Spinal cord (tissue), 10 donors: ENCODE results near the gene ANP32E. TPM values are rescaled to one million over a fixed set of nuclear protein-coding genes. Genes with fewer than 3 reads are reported as not detected.

ENCODE experiments used
- DNase-seq, 6 donors: peaks; one replicate each; pipeline versions ENCODE4 v3.0.0 to v3.0.0-alpha.2; 2013 to 2015; ENCODE audit warnings: low spot score in 6 of 6, low read depth in 4 of 6
- H3K27ac ChIP-seq: one replicate; pipeline ENCODE4 v1.5.1; 2013; ENCODE audit warnings: low read depth, low read length, control low read depth
- H3K27me3 ChIP-seq: one replicate; pipeline ENCODE4 v1.6.1; 2013; ENCODE audit warnings: low read length; ENCODE audit not compliant: control insufficient read depth, insufficient read depth
- H3K36me3 ChIP-seq: one replicate; pipeline ENCODE4 v1.6.1; 2013; ENCODE audit warnings: low read length; ENCODE audit not compliant: control insufficient read depth, insufficient read depth
- H3K4me1 ChIP-seq: one replicate; pipeline ENCODE4 v1.6.1; 2013; ENCODE audit warnings: low read length; ENCODE audit not compliant: control insufficient read depth, insufficient read depth
- H3K4me3 ChIP-seq: one replicate; pipeline ENCODE4 v1.5.1; 2013; ENCODE audit warnings: low read depth, low read length, control low read depth
- H3K9me3 ChIP-seq: one replicate; pipeline ENCODE4 v1.6.1; 2013; ENCODE audit warnings: low read length; ENCODE audit not compliant: control insufficient read depth, insufficient read depth
- WGBS: methylation state at CpG from one replicate; pipeline ENCODE4 v1.1.5; 2013; ENCODE audit warnings: missing lambda C conversion rate; ENCODE audit not compliant: insufficient coverage; 5-methylcytosine and 5-hydroxymethylcytosine counted together
- polyA plus RNA-seq, 2 donors: library from polyadenylated mRNA; unstranded; fragments of 120-200 nt; gene quantifications; one replicate each; pipeline ENCODE4 v1.2.1, GENCODE V29; 2013; ENCODE audit not compliant: insufficient read length in 2 of 2
- total RNA-seq, 2 donors: library from RNA; depleted of rRNA in 1 of 2; stranded (reverse); fragments of 120-200 nt in 1 of 2; fragments of >200 nt in 1 of 2; gene quantifications; one replicate each; pipeline versions ENCODE4 v1.2.3 to v1.2.4, GENCODE V29; 2013 to 2014
- donor health status: healthy.

Gene ANP32E
- total and polyA plus RNA-seq, 4 donors = 29.4 to 67.8 (median 45.2) TPM

DNA sequence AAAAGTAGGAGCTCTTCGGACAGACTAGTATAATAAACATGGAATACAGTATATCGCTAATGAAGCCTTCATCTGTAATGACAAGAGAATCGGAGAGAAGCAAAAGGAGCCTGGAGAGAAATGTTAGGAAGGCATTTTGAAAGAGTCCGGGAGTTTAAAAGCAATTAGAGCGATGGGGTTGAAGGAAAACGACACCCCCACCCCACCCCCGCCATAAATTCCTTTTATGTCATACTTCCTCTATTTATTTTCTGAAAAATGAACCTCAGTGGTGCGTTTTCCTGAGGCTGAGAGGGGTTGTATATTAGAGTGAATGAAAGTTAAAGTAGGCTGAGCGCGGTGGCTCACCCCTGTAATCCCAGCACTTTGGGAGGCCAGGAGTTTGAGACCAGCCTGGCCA, 33.5 kb upstream of the ANP32E start:
- no peaks in the 10 kb centered on the region for H3K9me3 ChIP-seq
- DNase-seq = no peak
- H3K4me3 ChIP-seq = peak overlapping the region; percentile 100
- H3K27ac ChIP-seq = peak overlapping the region; percentile 94
- H3K4me1 ChIP-seq = peaks cover 19% of the 10 kb centered on the region
- peaks cover 29% of the 10 kb centered on the region for H3K36me3 ChIP-seq
- no peaks in the 10 kb centered on the region for H3K27me3 ChIP-seq
- no CpG with 5 or more reads among the region's 10 CpGs for WGBS

DNA sequence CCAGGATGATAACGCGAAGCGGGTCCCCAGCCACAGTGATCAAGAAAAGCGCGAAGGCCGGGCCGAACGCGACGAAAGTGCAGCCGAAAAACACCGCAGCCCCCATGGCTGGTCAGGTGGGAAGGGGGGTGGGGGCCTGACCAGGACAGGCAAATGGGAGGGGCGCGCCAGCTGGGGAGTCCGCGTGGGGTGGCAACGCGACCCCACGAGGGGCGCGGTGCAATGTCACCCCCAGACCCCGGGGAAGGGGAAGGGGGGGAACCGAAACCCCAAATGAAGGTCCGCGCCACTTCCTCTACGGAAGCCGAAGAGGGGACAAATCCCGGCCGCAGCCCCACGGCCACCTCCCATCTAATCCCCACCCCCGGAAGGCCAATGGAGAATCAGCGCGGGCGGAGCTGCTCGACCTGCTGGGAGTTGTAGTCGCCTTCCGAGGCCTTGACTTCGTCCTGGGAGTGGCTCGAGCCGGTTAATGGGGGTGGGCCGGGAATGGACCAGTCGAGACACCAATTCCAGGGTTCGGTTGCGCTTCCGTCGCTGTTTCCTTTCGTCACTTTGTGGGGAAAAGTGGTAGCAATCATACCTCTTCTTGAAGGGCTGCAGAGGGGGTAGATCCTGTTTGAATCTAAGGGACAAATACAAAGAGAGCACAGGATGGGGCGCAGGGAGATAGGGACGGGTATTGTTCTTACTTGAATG, 32.9 kb upstream of the ANP32E start, which contains the start of gene APH1A:
Gene APH1A (minus strand): TSS at position 312 of the 699 bp plus-strand sequence. CDS start 206 bp downstream, at position 106.
- Histone ChIP-seq H3K4me1 (peaks cover 19% of the 10 kb centered on the region), H3K4me3 (peak within 1 kb of the TSS; percentile 100), H3K27ac (peak within 1 kb of the TSS; percentile 94), H3K9me3 (no peaks in the 10 kb centered on the region), H3K36me3 (peaks cover 33% of the 10 kb centered on the region), H3K27me3 (no peaks in the 10 kb centered on the region)
- 0% methylated on average over 48 of the region's 49 CpGs for WGBS
- peak in 5 of 6 donors; percentile 91 to 99 (median 97) for DNase-seq

DNA sequence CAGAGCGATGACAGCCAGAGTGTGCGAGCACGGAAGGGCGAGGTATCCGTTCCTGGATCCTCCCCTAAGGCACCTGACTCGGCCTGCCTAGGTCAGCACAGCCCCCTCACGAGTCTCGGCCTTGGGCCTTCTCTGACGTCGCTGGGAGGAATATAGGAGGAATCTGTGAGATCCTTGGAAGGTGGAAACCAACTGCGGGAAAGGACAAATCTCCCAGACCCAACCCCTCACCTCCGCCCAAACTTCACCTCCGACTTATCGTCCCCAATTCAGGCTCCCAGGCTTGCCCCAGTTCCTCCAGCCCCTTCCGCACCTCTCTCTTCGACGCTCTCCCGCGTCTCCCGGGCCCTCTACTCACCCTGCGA, 32.4 kb upstream of the ANP32E start:
- peaks cover 19% of the 10 kb centered on the region for H3K4me1 ChIP-seq
- H3K9me3 ChIP-seq = no peaks in the 10 kb centered on the region
- H3K27ac ChIP-seq = peak overlapping the region; percentile 94
- 0% methylated on average over 19 of the region's 21 CpGs for WGBS
- peaks cover 35% of the 10 kb centered on the region for H3K36me3 ChIP-seq
- no peaks in the 10 kb centered on the region for H3K27me3 ChIP-seq
- peak overlapping the region; percentile 100 for H3K4me3 ChIP-seq
- no peak for DNase-seq

DNA sequence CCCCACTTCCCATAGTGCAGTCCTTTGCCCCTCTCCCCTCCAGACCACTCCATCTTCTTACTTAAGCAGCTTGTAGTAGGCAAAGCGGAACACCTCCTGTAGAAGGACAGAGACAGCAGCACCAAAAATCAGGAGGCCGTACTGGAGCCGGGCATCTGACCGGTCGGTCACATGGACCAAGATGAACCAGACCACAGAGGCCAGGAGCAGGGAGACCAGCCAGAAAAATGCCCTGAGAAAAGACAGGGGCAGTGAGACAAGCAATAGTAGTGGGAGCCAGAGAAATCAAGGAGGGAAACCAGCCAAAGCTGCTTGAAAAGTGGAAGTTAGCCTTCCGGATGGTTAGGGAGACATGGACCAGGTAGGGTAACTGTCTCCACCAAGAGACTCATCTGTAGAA, 32.0 kb upstream of the ANP32E start:
- Histone ChIP-seq H3K36me3 (peaks cover 39% of the 10 kb centered on the region), H3K27me3 (no peaks in the 10 kb centered on the region), H3K27ac (peak overlapping the region; percentile 94), H3K4me3 (peak overlapping the region; percentile 100), H3K9me3 (no peaks in the 10 kb centered on the region), H3K4me1 (peaks cover 19% of the 10 kb centered on the region)
- no peak for DNase-seq
- WGBS = 40% methylated on average over 5 of the region's 6 CpGs

DNA sequence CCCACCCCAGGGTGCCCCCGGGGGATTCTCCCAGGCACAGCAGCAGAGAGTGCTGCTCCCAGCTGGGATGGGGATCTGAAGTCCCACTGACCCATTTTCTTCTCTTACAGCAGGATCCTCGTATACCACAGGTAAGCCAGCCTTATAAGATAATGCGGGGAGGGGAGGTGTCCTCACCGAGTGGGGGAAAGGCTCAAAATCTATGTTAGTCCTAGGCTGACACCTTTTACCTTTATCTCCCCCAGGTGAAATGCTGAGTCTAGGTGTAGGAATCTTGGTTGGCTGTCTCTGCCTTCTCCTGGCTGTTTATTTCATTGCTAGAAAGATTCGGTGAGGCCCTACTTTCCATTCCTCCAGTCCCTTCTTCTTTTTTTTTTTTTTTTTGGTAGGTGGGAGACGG, 27.6 kb upstream of the ANP32E start:
- no peak overlapping the region for H3K4me3 ChIP-seq
- no peak overlapping the region for H3K27ac ChIP-seq
- H3K9me3 ChIP-seq = no peaks in the 10 kb centered on the region
- no peak for DNase-seq
- H3K4me1 ChIP-seq = peaks cover 32% of the 10 kb centered on the region
- WGBS = no CpG with 5 or more reads among the region's 6 CpGs
- H3K27me3 ChIP-seq = no peaks in the 10 kb centered on the region
- peaks cover 44% of the 10 kb centered on the region for H3K36me3 ChIP-seq

DNA sequence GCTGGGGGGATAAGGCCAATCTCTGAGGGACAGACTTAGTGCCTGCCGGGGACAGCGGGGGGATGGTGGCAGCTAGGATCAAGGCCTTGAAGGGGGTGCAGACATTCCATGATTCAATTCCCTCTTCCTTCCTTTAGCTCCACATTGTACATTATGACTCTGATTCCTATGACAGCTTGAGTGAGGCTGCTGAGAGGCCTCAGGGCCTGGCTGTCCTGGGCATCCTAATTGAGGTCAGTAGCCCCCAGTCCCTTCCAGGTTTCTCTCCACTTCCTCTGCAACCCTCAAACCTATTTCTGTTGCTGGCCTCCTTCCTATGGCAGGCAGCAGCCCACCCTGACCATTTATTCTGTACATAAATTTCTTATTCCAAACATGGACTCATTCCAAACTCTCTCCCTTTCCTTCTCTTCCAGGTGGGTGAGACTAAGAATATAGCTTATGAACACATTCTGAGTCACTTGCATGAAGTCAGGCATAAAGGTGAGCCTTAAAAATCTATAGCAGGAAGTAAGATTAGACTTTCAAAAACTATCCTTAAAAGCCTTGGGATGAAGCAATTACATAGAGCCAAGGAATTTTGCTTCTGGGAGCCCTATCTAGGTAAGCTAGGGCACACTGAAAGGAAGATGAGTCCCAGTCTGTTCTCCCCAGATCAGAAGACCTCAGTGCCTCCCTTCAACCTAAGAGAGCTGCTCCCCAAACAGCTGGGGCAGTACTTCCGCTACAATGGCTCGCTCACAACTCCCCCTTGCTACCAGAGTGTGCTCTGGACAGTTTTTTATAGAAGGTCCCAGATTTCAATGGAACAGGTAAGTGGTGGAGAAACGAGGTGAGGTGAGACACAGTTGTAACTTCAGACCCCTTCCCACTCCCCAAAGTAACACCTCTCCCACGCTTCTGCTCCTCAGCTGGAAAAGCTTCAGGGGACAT, 26.7 kb upstream of the ANP32E start:
- 79% methylated on average over 2 of the region's 6 CpGs for WGBS
- Histone ChIP-seq H3K27me3 (no peaks in the 10 kb centered on the region), H3K27ac (no peak overlapping the region)

DNA sequence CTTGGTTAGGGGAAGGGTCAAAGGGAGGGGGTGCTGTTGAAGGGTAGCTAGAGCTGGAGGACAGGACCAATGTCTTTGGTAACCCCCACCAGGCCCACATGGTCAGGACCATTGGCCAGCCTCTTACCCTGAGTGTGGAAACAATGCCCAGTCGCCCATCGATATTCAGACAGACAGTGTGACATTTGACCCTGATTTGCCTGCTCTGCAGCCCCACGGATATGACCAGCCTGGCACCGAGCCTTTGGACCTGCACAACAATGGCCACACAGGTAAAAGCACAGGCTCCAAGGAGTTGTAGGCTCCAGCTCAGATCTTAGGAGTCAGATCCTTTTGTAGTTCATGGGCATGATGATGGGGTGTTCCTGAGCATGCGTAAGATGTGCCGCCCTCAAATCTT, 25.5 kb upstream of the ANP32E start:
- Histone ChIP-seq H3K36me3 (peaks cover 29% of the 10 kb centered on the region), H3K27ac (no peak overlapping the region), H3K9me3 (no peaks in the 10 kb centered on the region), H3K4me3 (no peak overlapping the region), H3K4me1 (peaks cover 39% of the 10 kb centered on the region), H3K27me3 (no peaks in the 10 kb centered on the region)
- 87% methylated on average over 4 of the region's 6 CpGs for WGBS
- DNase-seq = no peak

More for the DNA sequence above, 26.7 kb upstream of the ANP32E start:
- peaks cover 41% of the 10 kb centered on the region for H3K36me3 ChIP-seq
- no peak for DNase-seq
- peaks cover 33% of the 10 kb centered on the region for H3K4me1 ChIP-seq
- H3K4me3 ChIP-seq = no peak overlapping the region
- H3K9me3 ChIP-seq = no peaks in the 10 kb centered on the region

DNA sequence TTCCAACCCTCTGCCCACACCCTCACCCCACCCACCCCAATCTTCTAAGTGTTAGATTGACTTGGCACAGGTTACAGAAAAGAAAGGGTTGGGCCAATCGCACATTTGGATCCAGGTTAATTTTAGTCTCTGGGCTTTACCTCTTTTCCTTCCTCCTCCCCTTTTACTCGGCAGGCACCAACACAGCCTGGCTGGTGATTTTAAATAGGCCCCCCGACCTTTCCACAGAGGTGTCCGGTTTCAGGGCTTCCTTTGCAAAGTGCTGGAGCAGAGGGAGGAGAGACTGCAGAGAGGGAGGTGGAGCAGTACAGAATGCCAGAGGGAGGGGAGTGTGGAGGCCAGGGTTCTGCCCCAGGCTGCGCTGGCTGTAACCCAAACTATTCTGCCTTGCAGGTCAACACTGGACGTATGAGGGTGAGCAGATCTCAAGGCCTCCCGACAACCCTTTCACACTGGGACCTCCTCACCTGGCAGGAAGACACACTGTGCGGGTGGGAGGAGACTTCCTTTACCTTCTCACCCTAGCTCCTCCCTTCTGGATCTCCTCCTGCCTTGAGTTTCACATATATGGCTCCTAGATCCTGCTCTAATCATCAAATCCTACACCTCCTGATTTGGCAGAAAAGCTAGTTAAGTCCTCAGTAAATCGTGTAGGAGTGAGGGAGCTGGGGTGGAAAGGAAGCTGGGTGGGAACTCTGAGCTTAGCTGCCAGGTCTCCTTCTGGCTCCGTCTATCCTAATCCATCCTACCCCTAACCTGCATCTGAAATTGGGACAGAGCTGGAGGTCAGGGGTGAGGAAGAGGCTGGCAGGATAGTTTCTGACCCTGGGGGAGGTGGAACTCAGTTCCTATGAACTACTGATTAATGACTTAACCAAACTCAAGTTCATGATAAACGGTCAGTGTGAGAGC, 24.1 kb upstream of the ANP32E start:
- DNase-seq = peak in 1 of 6 donors; percentile 54
- Histone ChIP-seq H3K27me3 (no peaks in the 10 kb centered on the region), H3K4me1 (peaks cover 51% of the 10 kb centered on the region), H3K9me3 (no peaks in the 10 kb centered on the region), H3K27ac (peak overlapping the region; percentile 74), H3K4me3 (peak overlapping the region; percentile 4), H3K36me3 (peaks cover 17% of the 10 kb centered on the region)
- 13% methylated on average over 4 of the region's 11 CpGs for WGBS

DNA sequence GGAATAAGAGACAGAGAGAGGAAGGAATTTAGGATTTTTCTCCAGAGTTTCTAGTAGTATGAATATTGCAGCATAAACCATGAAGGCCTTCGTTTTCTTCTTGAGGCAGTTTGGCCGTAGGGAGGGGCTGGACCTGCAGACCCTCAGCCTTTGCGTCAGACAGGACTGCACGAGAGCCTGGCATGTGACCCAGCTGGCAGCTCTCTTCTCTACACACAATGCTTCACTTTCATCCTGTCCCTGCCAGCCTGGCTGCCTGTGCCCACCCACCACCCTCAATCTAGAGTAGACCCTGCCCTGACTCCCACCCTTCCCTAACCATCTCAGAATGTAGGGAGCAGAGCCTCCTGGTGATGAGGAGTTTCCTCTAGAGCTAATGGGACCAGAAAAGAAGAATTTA, 23.3 kb upstream of the ANP32E start:
- peak overlapping the region; percentile 74 for H3K27ac ChIP-seq

More for the DNA sequence above, 23.3 kb upstream of the ANP32E start:
- peak in 2 of 6 donors; percentile 61 to 70 for DNase-seq
- Histone ChIP-seq H3K36me3 (peaks cover 13% of the 10 kb centered on the region), H3K4me3 (peak overlapping the region; percentile 17), H3K27me3 (no peaks in the 10 kb centered on the region), H3K4me1 (peaks cover 51% of the 10 kb centered on the region), H3K9me3 (no peaks in the 10 kb centered on the region)
- WGBS = 16% methylated on average over 4 of the region's 4 CpGs
